GM10847 (cell line): ENCODE data around the gene PAGE2.

ENCODE experiments used
- POLR2A ChIP-seq: IDR thresholded peaks from 2 replicates; pipeline ENCODE4 v1.6.1; 2011; ENCODE audit not compliant: insufficient read length; ENCODE audit errors: extremely low read depth

The PAGE2 gene

DNA sequence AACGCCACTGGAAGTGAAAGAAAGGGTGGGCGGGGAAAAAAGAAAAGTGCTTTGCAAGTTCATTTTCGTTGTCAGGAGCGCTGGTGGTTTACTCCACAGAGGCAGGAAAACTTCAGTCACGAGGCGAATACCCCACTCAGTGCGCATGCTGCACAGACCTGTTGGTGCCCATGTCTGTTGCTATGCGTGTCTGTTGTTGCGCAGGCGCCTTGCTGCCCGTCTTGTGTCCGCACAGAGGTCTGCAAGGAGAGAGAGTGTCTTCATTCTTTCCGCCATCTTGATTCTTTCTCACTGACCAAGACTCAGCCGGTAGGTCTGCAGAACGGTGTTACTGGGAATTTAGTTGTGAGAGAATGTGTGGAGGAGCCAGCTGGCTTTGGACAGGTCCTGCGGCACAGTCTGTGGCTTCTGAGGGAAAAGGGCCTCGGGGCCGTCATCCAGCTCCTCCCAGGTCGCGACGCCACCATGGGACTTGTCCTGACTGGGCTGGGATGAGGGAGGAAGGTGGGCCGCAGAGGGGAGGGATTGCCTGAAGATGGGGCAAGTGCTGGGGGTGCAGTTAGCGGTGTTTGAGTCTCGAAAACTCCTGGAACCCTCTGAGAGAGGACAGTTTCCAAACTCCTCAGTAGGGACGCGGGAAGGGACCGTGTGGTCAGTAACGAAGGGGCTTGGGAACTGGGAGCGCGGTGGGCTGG lies at the start of gene PAGE2:
Gene PAGE2 (plus strand): TSS at position 224 of the 695 bp plus-strand sequence. CDS start 1,003 bp downstream, outside the sequence.
- no peak for TF ChIP-seq POLR2A

DNA sequence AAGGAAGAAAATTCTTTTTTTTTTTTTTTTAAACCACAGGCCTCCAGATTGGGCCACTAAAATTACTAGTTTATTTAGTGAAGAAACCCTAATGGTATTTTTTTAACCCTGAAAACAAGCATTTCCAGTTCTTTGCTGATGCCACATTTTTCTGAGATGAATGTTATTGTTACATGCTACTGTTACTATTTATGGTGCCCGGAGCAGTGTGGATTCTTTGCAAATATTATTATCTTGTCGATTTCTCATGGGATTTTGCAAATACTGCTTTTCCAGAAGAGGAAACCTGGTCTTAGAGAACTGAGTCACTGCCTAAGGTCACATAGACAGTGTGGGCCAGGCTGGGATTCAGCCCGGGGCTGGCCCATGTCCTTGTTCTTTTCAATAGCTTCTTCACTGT lies 49.3 kb upstream of the PAGE2 start:
- no peak for TF ChIP-seq POLR2A

DNA sequence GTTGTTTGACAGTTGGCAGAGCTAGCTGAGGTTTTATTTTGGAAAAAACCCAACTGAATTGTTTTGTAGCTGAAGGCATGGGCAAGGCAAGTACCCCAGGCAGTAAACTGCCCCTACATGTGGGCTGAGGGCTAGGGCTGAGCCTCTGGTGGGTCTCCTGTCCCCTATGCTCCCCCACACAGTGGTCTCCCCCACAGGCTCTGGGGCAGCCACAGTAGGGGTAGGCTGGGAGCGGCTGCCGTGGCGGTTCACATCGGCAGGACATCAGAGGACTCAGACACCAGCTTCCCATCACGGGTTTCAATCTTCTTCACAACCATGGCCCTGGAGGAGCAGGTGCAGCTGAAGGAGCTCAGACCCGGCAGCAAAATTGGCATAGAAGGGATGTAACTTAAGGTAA lies 47.3 kb upstream of the PAGE2 start:
- no peak for TF ChIP-seq POLR2A

- TF ChIP-seq POLR2A: no peak
Measured at GRCh38 chrX:55056820-55057674, 31.8 kb upstream of the PAGE2 start.

DNA sequence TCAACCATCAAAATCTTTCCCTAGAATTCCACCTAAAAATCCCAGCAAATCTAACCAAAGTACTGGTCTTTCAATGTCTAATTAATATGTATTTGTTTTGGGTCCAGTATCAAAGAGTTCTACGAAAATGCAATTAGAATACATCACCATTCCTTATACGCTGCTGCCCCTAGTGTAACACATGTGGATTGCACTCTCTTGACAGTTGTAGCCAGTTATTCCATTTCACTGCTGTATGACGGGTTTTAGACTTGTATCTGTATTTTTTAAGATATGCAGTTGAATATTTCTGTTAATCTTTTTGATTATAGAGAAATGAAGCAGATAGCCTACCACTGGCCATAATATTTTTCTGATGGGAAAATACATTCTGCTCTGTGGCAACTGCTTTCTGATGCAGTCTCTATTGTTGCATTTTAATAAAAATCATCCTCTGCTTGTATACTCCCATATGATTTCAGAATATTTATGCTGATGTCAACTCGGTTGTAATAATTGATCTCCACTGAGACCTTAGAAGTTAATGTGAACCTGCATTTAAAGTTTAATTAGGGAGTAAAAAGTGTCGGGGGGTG lies 31.1 kb upstream of the PAGE2 start:
- TF ChIP-seq POLR2A: no peak

- TF ChIP-seq POLR2A: no peak
Measured at GRCh38 chrX:55072286-55072685, 16.5 kb upstream of the PAGE2 start.

GRCh38 chrX:55074851-55075467 lies 13.9 kb upstream of the PAGE2 start, which contains the start of gene PAGE2B:
Gene PAGE2B, plus strand, starts transcription at chrX:55075030. Its CDS starts 1,012 bp downstream, at chrX:55076042.
- TF ChIP-seq POLR2A: no peak

- no peak for TF ChIP-seq POLR2A
Measured at GRCh38 chrX:55098691-55099090, 9.9 kb downstream of the PAGE2 start.

GRCh38 chrX:55099162-55099561 lies 10.3 kb downstream of the PAGE2 start:
- TF ChIP-seq POLR2A: no peak

DNA sequence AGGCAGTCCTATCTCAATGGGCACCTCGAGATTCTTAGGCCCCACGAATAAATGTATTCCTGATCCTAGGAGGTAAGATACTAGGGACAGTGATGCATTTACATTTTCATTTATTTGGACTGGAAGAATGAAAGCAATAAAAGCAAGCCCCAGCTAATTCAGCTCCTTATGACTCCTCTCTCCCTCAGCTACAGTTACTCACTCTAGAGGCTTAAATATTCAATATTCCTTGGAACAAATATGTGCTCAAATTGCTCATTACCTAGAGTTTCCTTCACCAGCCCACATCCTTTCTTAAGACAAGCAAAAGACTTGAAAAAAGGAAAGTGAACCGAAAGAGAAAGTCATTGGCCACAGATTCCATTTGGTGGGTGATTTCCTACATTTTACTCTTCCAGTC lies 13.9 kb downstream of the PAGE2 start:
- TF ChIP-seq POLR2A: no peak

- no peak for TF ChIP-seq POLR2A
Measured at GRCh38 chrX:55107262-55107661, 18.4 kb downstream of the PAGE2 start.

DNA sequence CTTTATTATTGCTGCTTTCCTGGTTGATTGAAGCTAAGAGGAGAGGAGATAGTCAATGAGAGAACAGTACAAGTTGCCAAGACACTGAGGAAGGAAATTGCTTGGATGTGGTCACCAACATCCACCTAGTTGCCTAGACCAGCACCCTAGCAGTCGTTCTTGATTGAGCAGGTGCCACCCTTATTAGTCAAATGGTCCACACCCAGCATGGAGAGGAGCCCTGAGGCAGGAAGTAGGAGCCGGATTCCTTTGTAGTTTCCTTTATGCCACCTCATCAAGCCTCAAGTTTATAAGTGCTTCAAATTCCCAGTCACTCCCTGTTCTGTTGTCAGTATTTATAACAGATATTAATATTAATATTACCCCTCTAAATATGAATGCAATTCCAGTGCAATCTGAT lies 19.1 kb downstream of the PAGE2 start:
- TF ChIP-seq POLR2A: no peak

- no peak for TF ChIP-seq POLR2A
Measured at GRCh38 chrX:55109306-55109705, 20.5 kb downstream of the PAGE2 start.

GRCh38 chrX:55111578-55112254 lies 22.9 kb downstream of the PAGE2 start:
- TF ChIP-seq POLR2A: no peak

- no peak for TF ChIP-seq POLR2A
Measured at GRCh38 chrX:55118574-55118973, 29.8 kb downstream of the PAGE2 start.

GRCh38 chrX:55119271-55119670 lies 30.5 kb downstream of the PAGE2 start:
- no peak for TF ChIP-seq POLR2A

GRCh38 chrX:55119712-55120111 lies 30.9 kb downstream of the PAGE2 start:
- no peak for TF ChIP-seq POLR2A
